SU-DHL-6 (cell line): ENCODE results near the gene AMN1.
A peak's percentile ranks its signal among the peaks of the same experiment; 100 is the strongest.
"Not testable (repeated sequence)": the region's sequence is repeated elsewhere in the genome, so short reads cannot be mapped to it uniquely, and the experiment has no call there.

Experiments used
- H2AFZ ChIP-seq: fragments of 200-600 bp; sonication (generic); 2 replicates; pipeline ENCODE4 v1.6.1; 2014; ENCODE audit warnings: low read depth, mild to moderate bottlenecking, moderate library complexity, mixed read lengths, antibody characterized with exemption, low read length; ENCODE audit not compliant: severe bottlenecking
- H3F3A ChIP-seq: fragments of 200-600 bp; shearing (Covaris generic); 2 replicates; pipeline ENCODE4 v1.6.0; 2016; ENCODE audit warnings: antibody characterized with exemption, mild to moderate bottlenecking; ENCODE audit not compliant: insufficient read depth
- H3K27ac ChIP-seq: fragments of 200-600 bp; sonication (generic); 2 replicates; pipeline ENCODE4 v1.5.1; 2016; ENCODE audit warnings: low read depth, mild to moderate bottlenecking, low read length, moderate library complexity, mixed read lengths
- H3K27me3 ChIP-seq: fragments of 200-600 bp; sonication (generic), shearing (Covaris generic); 2 replicates; pipeline ENCODE4 v1.6.0; 2014; ENCODE audit warnings: mild to moderate bottlenecking, low read length
- H3K36me3 ChIP-seq: fragments of 200-600 bp; sonication (generic); 2 replicates; pipeline ENCODE4 v1.6.1; 2014; ENCODE audit warnings: mild to moderate bottlenecking, low read length, mixed read lengths
- H3K4me2 ChIP-seq: fragments of 300-600, 200-600 bp; shearing (Covaris generic), sonication (generic); 2 replicates; pipeline ENCODE4 v1.6.0; 2014; ENCODE audit warnings: low read length, low read depth, mild to moderate bottlenecking; ENCODE audit not compliant: poor library complexity, severe bottlenecking
- H3K4me3 ChIP-seq: fragments of 200-600 bp; sonication (generic); 2 replicates; pipeline ENCODE4 v1.5.1; 2014; ENCODE audit warnings: antibody characterized with exemption, low read length, mild to moderate bottlenecking, mixed read lengths; ENCODE audit not compliant: insufficient read depth, poor library complexity, severe bottlenecking
- H3K79me2 ChIP-seq: fragments of 200-600 bp; sonication (generic); 2 replicates; pipeline ENCODE4 v1.6.1; 2014; ENCODE audit warnings: mild to moderate bottlenecking, low read length, moderate library complexity; ENCODE audit not compliant: insufficient read depth
- H3K9ac ChIP-seq: fragments of 200-600 bp; sonication (generic); 2 replicates; pipeline ENCODE4 v1.7.0; 2014; ENCODE audit warnings: mild to moderate bottlenecking, low read length
- H3K9me2 ChIP-seq: fragments of 200-600 bp; sonication (generic); replicated peaks from 2 replicates; pipeline ENCODE4 v1.6.1; 2014; ENCODE audit warnings: low read length; ENCODE audit not compliant: insufficient read depth
- H3K9me3 ChIP-seq: fragments of 200-600 bp; sonication (generic); 2 replicates; pipeline ENCODE4 v1.6.1; 2014; ENCODE audit warnings: low read length, mixed read lengths; ENCODE audit not compliant: insufficient read depth
- H4K20me1 ChIP-seq: fragments of 200-600 bp; sonication (generic); 2 replicates; pipeline ENCODE4 v1.6.1; 2014; ENCODE audit warnings: low read depth, mild to moderate bottlenecking, antibody characterized with exemption, low read length, moderate library complexity, mixed read lengths
- CTCF ChIP-seq: fragments of 200-600 bp; sonication (generic); IDR thresholded peaks from one replicate; pipeline ENCODE4 v1.5.1; 2017; ENCODE audit warnings: antibody characterized with exemption, mild to moderate bottlenecking, low read length, moderate library complexity; ENCODE audit not compliant: insufficient read depth, poor library complexity, severe bottlenecking
- EZH2phosphoT487 ChIP-seq: fragments of 200-600 bp; sonication (generic), shearing (Covaris generic); conservative IDR thresholded peaks from 2 replicates; pipeline ENCODE4 v1.6.1; 2018; ENCODE audit warnings: mild to moderate bottlenecking, antibody characterized with exemption, low read length, moderate library complexity, mixed read lengths

Gene AMN1

GRCh38 chr12:31722580-31722979, 6.2 kb downstream of the AMN1 start:
- Histone ChIP-seq H3K27me3 (no peaks in the 10 kb centered on the region), H3K9me3 (no peaks in the 10 kb centered on the region), H3K4me2 (no peak overlapping the region), H3K9me2 (no peaks in the 10 kb centered on the region), H4K20me1 (no peaks in the 10 kb centered on the region), H3K27ac (no peak overlapping the region), H3F3A (peaks cover 11% of the 10 kb centered on the region), H3K36me3 (no peaks in the 10 kb centered on the region; the same call in 1 of the 2 replicates), H3K4me3 (no peak overlapping the region), H3K9ac (no peak overlapping the region), H3K79me2 (no peaks in the 10 kb centered on the region), H2AFZ (no peak overlapping the region)
- TF ChIP-seq EZH2phosphoT487 (no peak), CTCF (no peak)

- H3K4me3 ChIP-seq, H3K9me2 ChIP-seq, H3F3A ChIP-seq, H3K27me3 ChIP-seq, H2AFZ ChIP-seq, H3K27ac ChIP-seq, H3K9me3 ChIP-seq, H3K36me3 ChIP-seq, H3K4me2 ChIP-seq, H3K9ac ChIP-seq, H3K79me2 ChIP-seq, H4K20me1 ChIP-seq: not testable (repeated sequence)
Observed at GRCh38 chr12:31718542-31719198, 10.2 kb downstream of the AMN1 start.

GRCh38 chr12:31716998-31717397, 11.8 kb downstream of the AMN1 start:
- not testable (repeated sequence) for H3K9ac ChIP-seq, H3K27me3 ChIP-seq, H3K9me2 ChIP-seq, H2AFZ ChIP-seq, H3K9me3 ChIP-seq, H3K79me2 ChIP-seq, H3K27ac ChIP-seq, H4K20me1 ChIP-seq, H3F3A ChIP-seq, H3K4me2 ChIP-seq, H3K36me3 ChIP-seq, H3K4me3 ChIP-seq

GRCh38 chr12:31715283-31715825, 13.5 kb downstream of the AMN1 start:
- H3K79me2 ChIP-seq = no peaks in the 10 kb centered on the region
- no peaks in the 10 kb centered on the region for H3K27me3 ChIP-seq
- no peaks in the 10 kb centered on the region; the same call in 1 of the 2 replicates for H3K36me3 ChIP-seq
- no peaks in the 10 kb centered on the region for H3K9me2 ChIP-seq
- peak overlapping the region; percentile 19 for H3K4me2 ChIP-seq
- no peaks in the 10 kb centered on the region for H4K20me1 ChIP-seq
- H3K4me3 ChIP-seq = no peak overlapping the region
- peak overlapping the region; percentile 38 for H2AFZ ChIP-seq
- peak overlapping the region; percentile 17; the same call in 1 of the 2 replicates for H3K9ac ChIP-seq
- H3K27ac ChIP-seq = peak overlapping the region; percentile 23; the same call in 1 of the 2 replicates
- no peaks in the 10 kb centered on the region for H3F3A ChIP-seq
- H3K9me3 ChIP-seq = no peaks in the 10 kb centered on the region
- no peak for TF ChIP-seq EZH2phosphoT487
- no peak for TF ChIP-seq CTCF
